Measurements from ENCODE around the gene NOP56.
"Not testable (repeated sequence)": the region's sequence is repeated elsewhere in the genome, so short reads cannot be mapped to it uniquely, and the experiment has no call there.

Gene NOP56

DNA sequence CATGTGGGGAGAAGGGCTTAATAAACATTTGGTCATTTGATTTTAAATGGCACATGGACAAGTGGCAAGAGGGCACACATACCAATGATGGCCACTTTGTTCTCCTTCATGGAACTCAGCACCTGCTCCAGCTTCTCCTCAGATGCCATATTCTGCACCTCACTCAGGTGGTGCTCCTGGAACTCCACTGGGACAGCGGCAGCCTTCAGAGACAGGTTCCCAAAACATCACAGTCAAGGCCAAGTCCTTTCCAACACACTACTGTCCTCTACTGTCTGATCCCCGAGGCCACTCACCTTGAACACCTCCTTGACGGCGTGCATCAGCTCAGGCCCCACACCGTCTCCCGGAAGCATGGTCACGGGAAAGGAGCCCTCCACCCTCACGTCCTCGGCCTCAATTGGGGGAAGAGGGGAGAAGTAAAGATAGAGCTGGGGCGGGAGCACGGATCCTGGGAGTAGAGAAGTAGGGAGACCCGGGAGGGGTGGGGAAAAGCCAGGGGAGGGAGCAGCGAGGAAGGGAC lies 11.0 kb downstream of the NOP56 start:
- peak overlapping the region; percentile 93 for H3K4me3 ChIP-seq (ENCODE audit: low read length)
- H3K4me2 ChIP-seq (ENCODE audit: low read length): peak overlapping the region; percentile 85
- H3K4me1 ChIP-seq (ENCODE audit: control insufficient read depth, insufficient read depth, low read length): peaks cover 11% of the 10 kb centered on the region
- H3K9me3 ChIP-seq (replicated peaks; ENCODE audit: low read length): no peaks in the 10 kb centered on the region
- peaks cover 8% of the 10 kb centered on the region for H3K27me3 ChIP-seq (ENCODE audit: control insufficient read depth, insufficient read depth, low read length)
- peaks cover 34% of the 10 kb centered on the region for H3K36me3 ChIP-seq (ENCODE audit: insufficient read depth, low read length)
- peak overlapping the region; percentile 91 for H3K9ac ChIP-seq (ENCODE audit: low read depth, low read length)

DNA sequence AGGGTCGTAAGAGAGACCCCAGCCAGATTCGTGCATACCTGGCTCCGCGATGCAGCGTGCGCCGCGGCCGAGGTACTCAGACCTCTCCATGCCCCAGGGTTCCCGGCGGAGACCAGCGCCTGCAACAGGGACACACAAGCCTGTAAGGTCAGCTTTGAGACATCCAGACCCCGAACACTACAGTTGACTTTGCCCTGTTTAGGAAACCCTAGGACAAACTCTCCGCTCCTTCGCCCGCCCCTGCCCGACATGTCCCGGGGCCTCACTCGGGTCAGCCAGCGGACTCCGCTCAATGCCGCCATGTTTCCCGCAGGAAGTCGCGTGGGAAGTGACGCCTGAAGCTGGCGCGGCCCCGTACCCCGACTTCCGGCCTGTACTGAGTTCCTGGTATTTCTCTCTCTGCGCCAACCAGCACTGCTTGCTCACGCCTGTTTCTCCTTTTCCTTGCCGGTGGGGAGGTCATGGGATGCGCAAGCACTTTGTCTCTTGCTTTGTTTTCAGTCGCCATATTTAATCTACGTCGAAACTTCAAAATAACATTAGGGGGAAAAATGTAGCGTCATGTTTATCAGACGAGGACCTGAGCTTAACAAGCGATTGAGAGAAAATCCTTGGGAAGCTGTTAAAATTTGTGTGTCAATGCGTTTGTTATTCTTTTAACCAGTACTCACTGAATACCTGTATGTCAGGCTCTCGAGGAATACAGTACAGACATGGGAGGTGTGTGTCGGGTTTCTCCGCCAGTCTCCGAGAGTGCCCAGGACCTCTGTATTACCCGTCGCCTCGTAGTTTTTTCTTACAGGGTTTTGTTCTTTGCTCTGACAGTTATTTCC lies 11.7 kb downstream of the NOP56 start, which contains the start of gene IDH3B:
Gene IDH3B (minus strand): TSS at position 330 of the 833 bp plus-strand sequence. CDS start 28 bp downstream, at position 302.
- H3K9me3 ChIP-seq (replicated peaks; ENCODE audit: low read length): no peaks in the 10 kb centered on the region
- peak within 1 kb of the TSS; percentile 91 for H3K9ac ChIP-seq (ENCODE audit: low read depth, low read length)
- H3K36me3 ChIP-seq (ENCODE audit: insufficient read depth, low read length): peaks cover 27% of the 10 kb centered on the region
- peak within 1 kb of the TSS; percentile 93 for H3K4me3 ChIP-seq (ENCODE audit: low read length)
- peaks cover 14% of the 10 kb centered on the region for H3K27me3 ChIP-seq (ENCODE audit: control insufficient read depth, insufficient read depth, low read length)
- H3K4me2 ChIP-seq (ENCODE audit: low read length): peak within 1 kb of the TSS; percentile 85
- peaks cover 11% of the 10 kb centered on the region for H3K4me1 ChIP-seq (ENCODE audit: control insufficient read depth, insufficient read depth, low read length)

DNA sequence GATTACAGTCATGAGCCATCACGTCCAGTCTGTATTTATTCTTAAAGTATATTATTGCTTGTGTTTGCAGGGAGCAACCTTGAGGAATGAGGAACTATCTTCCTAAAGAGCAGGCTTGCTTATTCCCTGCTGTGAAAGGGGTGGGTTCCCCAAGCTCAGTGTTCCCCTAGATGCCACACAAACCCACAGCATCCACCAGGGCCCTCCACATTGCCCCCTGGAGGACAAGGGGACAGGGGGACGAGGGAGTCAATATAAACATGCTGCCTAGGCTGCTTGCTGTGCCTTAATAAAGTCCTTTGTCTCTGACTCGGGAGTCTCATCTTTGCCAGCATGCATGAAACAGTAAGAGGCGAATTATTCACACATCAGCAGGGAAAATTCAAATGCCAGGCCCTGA lies 19.5 kb downstream of the NOP56 start:
- no peaks in the 10 kb centered on the region for H3K9me3 ChIP-seq (replicated peaks; ENCODE audit: low read length)
- peaks cover 35% of the 10 kb centered on the region for H3K27me3 ChIP-seq (ENCODE audit: control insufficient read depth, insufficient read depth, low read length)
- no peak overlapping the region for H3K4me2 ChIP-seq (ENCODE audit: low read length)
- H3K9ac ChIP-seq (ENCODE audit: low read depth, low read length): no peak overlapping the region
- H3K36me3 ChIP-seq (ENCODE audit: insufficient read depth, low read length): no peaks in the 10 kb centered on the region
- H3K4me3 ChIP-seq (ENCODE audit: low read length): no peak overlapping the region
- H3K4me1 ChIP-seq (ENCODE audit: control insufficient read depth, insufficient read depth, low read length): no peaks in the 10 kb centered on the region

DNA sequence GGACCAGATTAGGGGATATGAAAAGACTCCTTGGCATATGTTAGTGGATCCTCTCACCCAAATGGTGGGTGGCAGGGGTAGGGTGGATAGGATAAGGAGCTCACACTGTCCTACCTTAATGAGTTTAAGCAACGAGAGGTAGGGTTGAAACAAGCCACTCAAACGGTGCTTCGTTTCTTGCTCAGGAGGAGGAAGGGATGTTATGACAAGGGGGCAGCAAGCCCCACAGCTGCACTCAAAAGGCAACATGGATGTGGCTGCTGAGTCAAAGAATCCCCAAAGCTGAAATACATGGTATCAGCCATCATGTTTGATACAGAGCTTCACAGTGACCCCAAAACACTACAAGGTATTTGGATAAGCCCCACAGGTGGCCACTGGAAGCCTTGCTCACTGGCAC lies 20.0 kb downstream of the NOP56 start:
- no peaks in the 10 kb centered on the region for H3K9me3 ChIP-seq (replicated peaks; ENCODE audit: low read length)
- H3K4me1 ChIP-seq (ENCODE audit: control insufficient read depth, insufficient read depth, low read length): no peaks in the 10 kb centered on the region
- H3K27me3 ChIP-seq (ENCODE audit: control insufficient read depth, insufficient read depth, low read length): peaks cover 39% of the 10 kb centered on the region
- no peak overlapping the region for H3K4me3 ChIP-seq (ENCODE audit: low read length)
- no peaks in the 10 kb centered on the region for H3K36me3 ChIP-seq (ENCODE audit: insufficient read depth, low read length)
- H3K4me2 ChIP-seq (ENCODE audit: low read length): no peak overlapping the region
- no peak overlapping the region for H3K9ac ChIP-seq (ENCODE audit: low read depth, low read length)

- no peaks in the 10 kb centered on the region for H3K36me3 ChIP-seq (ENCODE audit: insufficient read depth, low read length)
- peaks cover 41% of the 10 kb centered on the region for H3K27me3 ChIP-seq (ENCODE audit: control insufficient read depth, insufficient read depth, low read length)
- no peaks in the 10 kb centered on the region for H3K4me1 ChIP-seq (ENCODE audit: control insufficient read depth, insufficient read depth, low read length)
- no peak overlapping the region for H3K4me3 ChIP-seq (ENCODE audit: low read length)
- no peak overlapping the region for H3K9ac ChIP-seq (ENCODE audit: low read depth, low read length)
- H3K9me3 ChIP-seq (replicated peaks; ENCODE audit: low read length): no peaks in the 10 kb centered on the region
- no peak overlapping the region for H3K4me2 ChIP-seq (ENCODE audit: low read length)
These were observed 21.0 kb downstream of the NOP56 start for GRCh38 chr20:2673453-2673852.

- Histone ChIP-seq H3K9ac (ENCODE audit: low read depth, low read length) (no peak overlapping the region), H3K4me1 (ENCODE audit: control insufficient read depth, insufficient read depth, low read length) (no peaks in the 10 kb centered on the region), H3K9me3 (replicated peaks; ENCODE audit: low read length) (no peaks in the 10 kb centered on the region), H3K36me3 (ENCODE audit: insufficient read depth, low read length) (no peaks in the 10 kb centered on the region), H3K27me3 (ENCODE audit: control insufficient read depth, insufficient read depth, low read length) (peaks cover 36% of the 10 kb centered on the region), H3K4me3 (ENCODE audit: low read length) (no peak overlapping the region), H3K4me2 (ENCODE audit: low read length) (no peak overlapping the region)
These were observed 27.6 kb downstream of the NOP56 start for GRCh38 chr20:2680046-2680445.

DNA sequence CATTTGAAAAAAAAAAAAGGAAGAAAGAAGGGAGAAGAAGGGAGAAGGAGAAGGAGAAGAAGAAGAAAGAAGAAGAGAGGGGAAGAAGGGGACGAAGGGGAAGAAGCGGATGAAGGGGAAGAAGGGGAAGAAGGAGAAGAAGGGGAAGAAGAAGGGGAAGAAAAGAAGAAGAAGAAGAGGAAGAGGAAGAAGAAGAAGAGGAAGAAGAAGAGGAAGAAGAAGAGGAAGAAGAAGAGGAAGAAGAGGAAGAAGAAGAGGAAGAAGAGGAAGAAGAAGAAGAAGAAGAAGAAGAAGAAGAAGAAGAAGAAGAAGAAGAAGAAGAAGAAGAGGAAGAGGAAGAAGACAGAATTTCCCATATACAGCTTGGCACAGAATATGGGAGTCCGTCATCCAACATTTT lies 29.6 kb downstream of the NOP56 start:
- peaks cover 44% of the 10 kb centered on the region for H3K27me3 ChIP-seq (ENCODE audit: control insufficient read depth, insufficient read depth, low read length)
- H3K9me3 ChIP-seq (replicated peaks; ENCODE audit: low read length); H3K36me3 ChIP-seq (ENCODE audit: insufficient read depth, low read length); H3K4me1 ChIP-seq (ENCODE audit: control insufficient read depth, insufficient read depth, low read length); H3K4me3 ChIP-seq (ENCODE audit: low read length); H3K4me2 ChIP-seq (ENCODE audit: low read length); H3K9ac ChIP-seq (ENCODE audit: low read depth, low read length): not testable (repeated sequence)

GRCh38 chr20:2684817-2685216 lies 32.4 kb downstream of the NOP56 start:
- H3K4me2 ChIP-seq (ENCODE audit: low read length); H3K4me3 ChIP-seq (ENCODE audit: low read length); H3K36me3 ChIP-seq (ENCODE audit: insufficient read depth, low read length); H3K4me1 ChIP-seq (ENCODE audit: control insufficient read depth, insufficient read depth, low read length); H3K9me3 ChIP-seq (replicated peaks; ENCODE audit: low read length); H3K9ac ChIP-seq (ENCODE audit: low read depth, low read length): not testable (repeated sequence)
- peaks cover 48% of the 10 kb centered on the region for H3K27me3 ChIP-seq (ENCODE audit: control insufficient read depth, insufficient read depth, low read length)

DNA sequence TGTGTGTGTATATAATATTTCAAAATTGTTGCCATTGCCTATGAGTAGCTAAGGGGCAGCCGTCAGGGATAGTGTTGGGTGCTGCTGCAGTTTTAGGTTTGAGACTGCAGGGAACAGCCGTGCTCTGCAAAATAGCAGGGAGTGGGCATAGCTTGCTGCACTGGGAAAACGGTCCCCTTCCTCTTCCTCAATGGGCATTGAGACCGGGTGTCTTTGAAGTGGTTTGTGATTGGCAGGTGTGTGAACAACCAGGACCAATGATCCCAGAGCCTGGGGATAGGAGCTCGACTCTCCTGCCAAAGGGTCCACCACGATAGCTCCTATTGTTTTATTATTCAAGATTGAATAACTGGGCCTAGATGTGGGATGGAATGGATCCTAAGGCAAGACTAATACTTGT lies 35.1 kb downstream of the NOP56 start:
- no peak overlapping the region for H3K9ac ChIP-seq (ENCODE audit: low read depth, low read length)
- H3K4me1 ChIP-seq (ENCODE audit: control insufficient read depth, insufficient read depth, low read length): peaks cover 5% of the 10 kb centered on the region
- H3K4me3 ChIP-seq (ENCODE audit: low read length): no peak overlapping the region
- H3K4me2 ChIP-seq (ENCODE audit: low read length): peak overlapping the region; percentile 32
- no peaks in the 10 kb centered on the region for H3K9me3 ChIP-seq (replicated peaks; ENCODE audit: low read length)
- peaks cover 65% of the 10 kb centered on the region for H3K27me3 ChIP-seq (ENCODE audit: control insufficient read depth, insufficient read depth, low read length)
- no peaks in the 10 kb centered on the region for H3K36me3 ChIP-seq (ENCODE audit: insufficient read depth, low read length)

GRCh38 chr20:2688041-2688591 lies 35.7 kb downstream of the NOP56 start:
- H3K4me1 ChIP-seq (ENCODE audit: control insufficient read depth, insufficient read depth, low read length): peaks cover 5% of the 10 kb centered on the region
- H3K4me2 ChIP-seq (ENCODE audit: low read length): peak overlapping the region; percentile 32
- no peak overlapping the region for H3K9ac ChIP-seq (ENCODE audit: low read depth, low read length)
- H3K36me3 ChIP-seq (ENCODE audit: insufficient read depth, low read length): no peaks in the 10 kb centered on the region
- H3K27me3 ChIP-seq (ENCODE audit: control insufficient read depth, insufficient read depth, low read length): peaks cover 65% of the 10 kb centered on the region
- H3K9me3 ChIP-seq (replicated peaks; ENCODE audit: low read length): no peaks in the 10 kb centered on the region
- no peak overlapping the region for H3K4me3 ChIP-seq (ENCODE audit: low read length)

DNA sequence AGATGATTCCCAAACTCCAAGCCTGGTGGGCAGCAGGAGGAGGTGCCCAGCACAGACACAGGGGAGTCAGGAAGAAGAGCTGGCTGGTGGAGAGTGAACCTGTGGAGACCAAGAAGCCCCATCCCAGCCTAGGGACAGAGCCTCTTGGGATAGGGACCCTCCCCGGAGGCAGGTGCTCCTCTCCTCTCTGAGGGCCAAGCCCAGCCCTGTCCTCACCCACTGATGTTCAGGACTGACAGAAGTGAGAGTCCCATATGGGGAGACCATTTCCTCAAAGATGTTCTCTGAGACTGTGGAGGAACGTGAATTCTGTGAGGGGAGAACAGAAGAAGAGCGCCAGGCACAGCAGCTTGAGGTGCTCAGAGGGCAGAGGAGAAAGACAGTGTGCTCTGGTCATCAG lies 37.8 kb downstream of the NOP56 start:
- Histone ChIP-seq H3K9ac (ENCODE audit: low read depth, low read length) (no peak overlapping the region), H3K9me3 (replicated peaks; ENCODE audit: low read length) (no peaks in the 10 kb centered on the region), H3K4me1 (ENCODE audit: control insufficient read depth, insufficient read depth, low read length) (peaks cover 5% of the 10 kb centered on the region), H3K4me2 (ENCODE audit: low read length) (no peak overlapping the region), H3K4me3 (ENCODE audit: low read length) (no peak overlapping the region), H3K27me3 (ENCODE audit: control insufficient read depth, insufficient read depth, low read length) (peaks cover 82% of the 10 kb centered on the region), H3K36me3 (ENCODE audit: insufficient read depth, low read length) (no peaks in the 10 kb centered on the region)
